GM12878 (cell line): Measurements from ENCODE around the gene PLXNA4. TPM values are rescaled to one million over a fixed set of nuclear protein-coding genes. Genes with fewer than 3 reads are reported as not detected.

Source experiments
- ATAC-seq: fragments of 200-7000 bp; cut with Tn5 transposase; 3 replicates; pipeline ENCODE4 v1.9.1; 2020; ENCODE audit warnings: mild to moderate bottlenecking, moderate library complexity
- BruUV-seq: library from RNA; stranded (reverse); fragments of 400-500 nt; replicated peaks from 2 replicates; lab custom pipeline; 2021; lab: Mats Ljungman, UMichigan
- CTCF ChIA-PET: fragments of 300-600 bp; sonication (Branson Sonifier 250); formaldehyde crosslinking; extraction: SDS; loops from one replicate; lab custom pipeline; 2021; ENCODE audit warnings: inconsistent platforms; lab: Yijun Ruan, JAX
- POLR2A ChIA-PET: fragments of 350-600 bp; formaldehyde crosslinking; extraction: SDS; loops from one replicate; lab custom pipeline; 2021; ENCODE audit warnings: inconsistent platforms; lab: Charles Lee
- RAD21 ChIA-PET: fragments of 300-600 bp; sonication (Branson Sonifier 250); formaldehyde crosslinking; loops from one replicate; lab custom pipeline; 2023; ENCODE audit warnings: antibody characterized with exemption; ENCODE audit not compliant: unreplicated experiment; lab: Charles Lee
- SMC1A ChIA-PET: fragments of 300-600 bp; sonication (Branson Sonifier 250); formaldehyde crosslinking; loops from one replicate; lab custom pipeline; 2023; ENCODE audit not compliant: unreplicated experiment, uncharacterized antibody; lab: Charles Lee
- DNase-seq: peaks from one replicate; pipeline ENCODE4 v3.0.0-alpha.2; 2011; ENCODE audit warnings: low read depth, low spot score
- FAIRE-seq: peaks from 3 replicates; lab custom pipeline; 2011; peaks lifted over from hg19 to GRCh38; lab: Jason Lieb, UNC
- H2AFZ ChIP-seq: 2 replicates; pipeline ENCODE4 v1.6.0; 2011; ENCODE audit warnings: low read depth, low read length, control low read depth; ENCODE audit not compliant: control insufficient read depth
- H3K27ac ChIP-seq: 2 replicates; pipeline ENCODE4 v1.5.1; 2011; ENCODE audit warnings: control low read depth; ENCODE audit not compliant: control insufficient read depth, insufficient read depth
- H3K27me3 ChIP-seq, 2 experiments: replicated peaks in 1 of 2; 2 replicates each; pipeline versions ENCODE4 v1.6.0 to v1.6.1; 2011; ENCODE audit warnings: low read length in 1 of 2; ENCODE audit not compliant: control insufficient read depth in 2 of 2, insufficient read depth in 2 of 2
- H3K36me3 ChIP-seq, 2 experiments: 2 replicates each; pipeline ENCODE4 v1.5.1; 2011; ENCODE audit warnings: low read length in 1 of 2; ENCODE audit not compliant: control insufficient read depth in 2 of 2, insufficient read depth in 2 of 2
- H3K4me1 ChIP-seq: 2 replicates; pipeline ENCODE4 v1.6.1; 2011; ENCODE audit warnings: mild to moderate bottlenecking, low read length, moderate library complexity, mixed read lengths; ENCODE audit not compliant: control insufficient read depth, insufficient read depth
- H3K4me2 ChIP-seq: 2 replicates; pipeline ENCODE4 v1.6.0; 2011; ENCODE audit warnings: control low read depth; ENCODE audit not compliant: control insufficient read depth, insufficient read depth
- H3K4me3 ChIP-seq: fragments of 200-600 bp; sonication (generic); 2 replicates; pipeline ENCODE4 v1.5.1; 2016
- H3K79me2 ChIP-seq: 2 replicates; pipeline ENCODE4 v1.6.0; 2011; ENCODE audit warnings: low read length; ENCODE audit not compliant: control insufficient read depth, insufficient read depth
- H3K9ac ChIP-seq: 2 replicates; pipeline ENCODE4 v1.8.0; 2011; ENCODE audit warnings: low read length, control low read depth, mixed read lengths; ENCODE audit not compliant: control insufficient read depth, insufficient read depth
- H3K9me3 ChIP-seq: replicated peaks from 3 replicates; pipeline ENCODE4 v1.5.1; 2011; ENCODE audit warnings: mild to moderate bottlenecking, low read length; ENCODE audit not compliant: control insufficient read depth, insufficient read depth
- H4K20me1 ChIP-seq: 2 replicates; pipeline ENCODE4 v1.6.0; 2011; ENCODE audit not compliant: control insufficient read depth, insufficient read depth
- BACH1 ChIP-seq: fragments of 450-650 bp; IDR thresholded peaks from 2 replicates; pipeline ENCODE4 v1.6.1; 2017; ENCODE audit warnings: mild to moderate bottlenecking, borderline replicate concordance
- BMI1 ChIP-seq: fragments of 450-650 bp; IDR thresholded peaks from 2 replicates; pipeline ENCODE4 v1.6.1; 2016; ENCODE audit warnings: mild to moderate bottlenecking, moderate library complexity, borderline replicate concordance
- CBX3 ChIP-seq: fragments of 200-600 bp; sonication (generic); IDR thresholded peaks from 2 replicates; pipeline ENCODE4 v1.6.1; 2016; ENCODE audit warnings: low read depth, borderline replicate concordance
- ESRRA ChIP-seq: IDR thresholded peaks from 2 replicates; pipeline ENCODE4 v1.6.1; 2012; ENCODE audit warnings: mild to moderate bottlenecking, low read length, improper control_type of control experiment
- HDAC2 ChIP-seq: fragments of 200-600 bp; sonication (generic); IDR thresholded peaks from 2 replicates; pipeline ENCODE4 v1.6.1; 2017
- JUND ChIP-seq: IDR thresholded peaks from 2 replicates; pipeline ENCODE4 v1.6.1; 2012; ENCODE audit warnings: low read depth, mild to moderate bottlenecking, low read length, improper control_type of control experiment, moderate library complexity
- MTA3 ChIP-seq: IDR thresholded peaks from 2 replicates; pipeline ENCODE4 v1.6.1; 2012; ENCODE audit warnings: low read length, inconsistent platforms, borderline replicate concordance
- NFXL1 ChIP-seq: fragments of 450-650 bp; IDR thresholded peaks from 2 replicates; pipeline ENCODE4 v1.6.1; 2017; ENCODE audit warnings: antibody characterized with exemption, mild to moderate bottlenecking, borderline replicate concordance
- NR2C2 ChIP-seq: IDR thresholded peaks from 2 replicates; pipeline ENCODE4 v1.6.1; 2011; ENCODE audit warnings: borderline replicate concordance, low read depth; ENCODE audit not compliant: control insufficient read depth, insufficient read length
- NR2F1 ChIP-seq: fragments of 450-650 bp; conservative IDR thresholded peaks from 2 replicates; pipeline ENCODE4 v1.6.1; 2017; ENCODE audit warnings: mild to moderate bottlenecking
- POLR2AphosphoS2 ChIP-seq: IDR thresholded peaks from 2 replicates; pipeline ENCODE4 v1.6.1; 2011; ENCODE audit warnings: low read depth, mild to moderate bottlenecking, low read length, improper control_type of control experiment, moderate library complexity
- SMAD1 ChIP-seq: fragments of 450-650 bp; IDR thresholded peaks from 2 replicates; pipeline ENCODE4 v1.6.1; 2018; ENCODE audit warnings: mild to moderate bottlenecking, low read depth; ENCODE audit not compliant: partially characterized antibody
- SP1 ChIP-seq: IDR thresholded peaks from one replicate; pipeline ENCODE4 v1.6.1; 2011; ENCODE audit warnings: low read depth, low read length
- SRF ChIP-seq, 2 experiments: IDR thresholded peaks; 2 replicates each; pipeline ENCODE4 v1.6.1; 2011; ENCODE audit warnings: low read depth in 2 of 2, low read length in 2 of 2, mild to moderate bottlenecking in 1 of 2, moderate library complexity in 1 of 2
- SUZ12 ChIP-seq: fragments of 200-600 bp; sonication (generic); IDR thresholded peaks from one replicate; pipeline ENCODE4 v1.6.1; 2018; ENCODE audit warnings: antibody characterized with exemption, mild to moderate bottlenecking; ENCODE audit not compliant: unreplicated experiment
- ZNF217 ChIP-seq: fragments of 450-650 bp; IDR thresholded peaks from 2 replicates; pipeline ENCODE4 v1.6.1; 2017; ENCODE audit warnings: antibody characterized with exemption, mild to moderate bottlenecking
- WGBS: methylation state at CpG from one replicate; pipeline ENCODE4 v1.1.6; 2016; ENCODE audit warnings: low lambda C conversion rate; ENCODE audit not compliant: insufficient replicate concordance, insufficient coverage; ENCODE audit errors: missing lambda C conversion rate; 5-methylcytosine and 5-hydroxymethylcytosine counted together
- in situ Hi-C: fragments of 300-500 bp; cut with MboI; formaldehyde crosslinking; loops from 9 replicates; pipeline ENCODE4 v1.14.3; 2018; ENCODE audit warnings: mixed read lengths
- intact Hi-C: fragments of 100-400 bp; cut with micrococcal nuclease; formaldehyde crosslinking; loops from one replicate; pipeline ENCODE4 v1.14.2; 2022; ENCODE audit not compliant: unreplicated experiment
- polyA plus RNA-seq, 11 experiments: library from polyadenylated mRNA; depleted of rRNA in 4 of 11; unstranded in 6 of 11; stranded (reverse) in 5 of 11; fragments of >200 nt; fragmentation: Nextera tagmentation in 4 of 11; fragmentation: Illumina TruSeq in 1 of 11; extraction: Ambion mirVana in 4 of 11; extraction: Trizol in 1 of 11; gene quantifications; 1 replicate in 1 of 11; 2 replicates in 10 of 11; pipeline versions ENCODE4 v1.2.1 to v1.2.3, GENCODE V29; 2011 to 2016; ENCODE audit warnings: inconsistent platforms in 2 of 11, missing spikeins in 2 of 11, low read depth in 1 of 11
- total RNA-seq, 4 experiments: library from RNA; depleted of rRNA in 3 of 4; stranded (reverse); fragments of >200 nt in 3 of 4; fragmentation: Illumina TruSeq in 1 of 4; extraction: Trizol in 1 of 4; gene quantifications; 2 replicates each; pipeline versions ENCODE4 v1.2.1 to v1.2.3, GENCODE V29; 2013 to 2021
- TF ChIP-seq, protein P1 (sequence below): fragments of 450-650 bp; IDR thresholded peaks from 2 replicates; pipeline ENCODE4 v1.6.1; 2014; ENCODE audit warnings: mild to moderate bottlenecking

Gene PLXNA4
- total and polyA plus RNA-seq, 10 of the 15 experiments (the other 5 are each of a cell fraction or from before 2014, with no cell fraction given) = 0.03 TPM; not detected in 9

DNA sequence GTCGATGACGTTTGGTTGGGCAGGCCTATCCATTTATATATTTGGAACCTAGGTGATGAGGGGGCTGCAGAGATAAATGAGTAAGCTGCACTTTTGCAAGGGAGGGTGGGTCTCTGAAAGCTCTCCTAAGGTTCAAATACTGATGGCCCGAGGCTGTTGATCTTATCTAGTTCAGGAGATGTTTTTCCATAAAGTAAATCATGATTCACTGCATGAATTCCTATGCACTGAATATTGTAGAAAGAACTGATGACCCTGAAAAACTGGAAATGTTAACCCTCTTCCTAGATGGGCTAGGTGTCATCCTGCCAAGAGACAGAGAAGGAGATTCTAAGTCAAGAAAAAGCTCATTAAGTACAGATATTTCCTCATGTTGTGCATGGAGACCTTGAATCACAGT lies 459.9 kb downstream of the PLXNA4 start:
- intact Hi-C loops = no loop called here
- SMC1A ChIA-PET = no interaction called here
- TF ChIP-seq HDAC2 (no peak), NFXL1 (no peak), JUND (no peak), CBX3 (no peak), SUZ12 (no peak), ZNF217 (no peak), NR2C2 (no peak), SMAD1 (no peak), BMI1 (no peak), ESRRA (no peak), BACH1 (no peak), NR2F1 (no peak), POLR2AphosphoS2 (no peak), MTA3 (no peak), SRF (IDR thresholded peaks at IDR 0.05; ENCODE audit: low read depth in 2 of 2, low read length in 2 of 2) (no peak), SP1 (no peak)
- TF ChIP-seq, protein P1, sequence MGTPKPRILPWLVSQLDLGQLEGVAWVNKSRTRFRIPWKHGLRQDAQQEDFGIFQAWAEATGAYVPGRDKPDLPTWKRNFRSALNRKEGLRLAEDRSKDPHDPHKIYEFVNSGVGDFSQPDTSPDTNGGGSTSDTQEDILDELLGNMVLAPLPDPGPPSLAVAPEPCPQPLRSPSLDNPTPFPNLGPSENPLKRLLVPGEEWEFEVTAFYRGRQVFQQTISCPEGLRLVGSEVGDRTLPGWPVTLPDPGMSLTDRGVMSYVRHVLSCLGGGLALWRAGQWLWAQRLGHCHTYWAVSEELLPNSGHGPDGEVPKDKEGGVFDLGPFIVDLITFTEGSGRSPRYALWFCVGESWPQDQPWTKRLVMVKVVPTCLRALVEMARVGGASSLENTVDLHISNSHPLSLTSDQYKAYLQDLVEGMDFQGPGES = no peak
- TF ChIP-seq, all 136 proteins: peak for 0
- FAIRE-seq = no peak
- no peaks in the 10 kb centered on the region for H3K9me3 ChIP-seq
- H4K20me1 ChIP-seq = no peaks in the 10 kb centered on the region
- H3K27ac ChIP-seq = no peak overlapping the region
- H3K9ac ChIP-seq = no peak overlapping the region
- no peak for ATAC-seq
- no peaks in the 10 kb centered on the region for H3K36me3 ChIP-seq
- no peaks in the 10 kb centered on the region; a peak in 2 of 4 replicates for H3K27me3 ChIP-seq
- RAD21 ChIA-PET = no interaction called here
- H3K4me1 ChIP-seq = no peaks in the 10 kb centered on the region
- DNase-seq = no peak
- POLR2A ChIA-PET = no interaction called here
- in situ Hi-C loops = no loop called here
- no peaks in the 10 kb centered on the region for H3K79me2 ChIP-seq
- H3K4me3 ChIP-seq = no peak overlapping the region
- CTCF ChIA-PET = no interaction called here
- no peak overlapping the region for H2AFZ ChIP-seq
- no TSS peak for BruUV-seq
- no peak overlapping the region for H3K4me2 ChIP-seq
- 0% methylated on average over 3 of the region's 3 CpGs for WGBS
